HG03280 (cell line): Measurements from ENCODE around the gene GRIN2A.

Experiments
- ATAC-seq: cut with Tn5 transposase; IDR thresholded peaks from one replicate; pipeline ENCODE4 v1.9.1; 2021; ENCODE audit warnings: mild to moderate bottlenecking, moderate library complexity; ENCODE audit not compliant: unreplicated experiment

Gene GRIN2A

DNA sequence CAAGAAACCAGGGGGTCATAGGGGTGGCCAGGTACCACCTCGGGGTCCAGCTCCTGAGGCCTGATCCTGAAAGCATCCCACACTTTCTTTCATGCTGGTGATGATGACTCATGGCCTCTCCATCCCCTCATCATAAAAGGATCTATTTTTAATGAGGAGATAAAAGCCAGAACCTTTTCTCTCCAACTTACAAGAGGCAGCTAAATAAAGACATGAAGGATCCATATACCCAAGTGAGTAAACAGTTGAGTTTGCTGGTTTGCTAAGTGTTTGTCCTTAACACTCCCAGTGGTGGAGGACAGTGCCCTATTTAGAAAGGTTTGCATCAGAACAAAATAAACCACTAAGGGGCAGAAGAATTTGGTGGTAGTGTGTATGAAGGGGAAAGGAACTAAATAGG lies 383.8 kb downstream of the GRIN2A start:
- no peak for ATAC-seq

DNA sequence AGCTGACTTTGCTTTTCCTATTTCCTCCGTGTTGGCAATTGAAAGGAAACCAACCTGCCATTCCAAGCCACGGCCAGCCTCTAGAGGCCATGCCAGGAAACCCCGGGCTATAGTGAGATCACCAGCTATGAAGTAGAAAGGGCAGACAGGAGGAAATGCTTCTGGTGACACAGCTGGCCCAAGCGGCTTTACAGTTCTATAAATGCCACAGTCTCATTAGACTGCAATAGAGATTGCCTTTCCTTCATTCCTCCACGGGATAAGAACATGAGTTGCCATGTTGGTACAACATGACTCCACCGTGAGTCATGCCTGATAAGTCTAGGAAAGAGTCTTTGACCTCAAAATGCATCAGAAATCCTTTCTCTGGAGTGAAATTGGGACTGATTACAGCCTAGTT lies 384.9 kb downstream of the GRIN2A start:
- no peak for ATAC-seq

DNA sequence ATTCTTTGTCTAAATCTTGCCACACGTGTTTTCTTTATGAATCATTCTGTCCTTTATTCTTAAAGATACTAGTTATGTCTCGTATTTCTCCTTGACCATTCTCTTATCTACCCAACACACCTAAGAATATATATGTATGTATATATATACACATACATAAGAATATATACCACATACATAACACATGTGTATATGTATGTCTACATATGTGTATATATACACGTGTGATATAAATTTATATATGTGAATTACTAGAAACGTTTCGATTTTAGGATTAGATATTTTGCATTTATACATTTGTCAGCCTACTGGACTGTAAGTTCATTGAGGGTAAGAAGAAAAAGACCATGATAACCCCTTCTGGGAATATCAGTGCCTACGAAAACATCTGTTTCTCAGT lies 388.6 kb downstream of the GRIN2A start:
- ATAC-seq, result no peak

GRCh38 chr16:9791556-9791955 lies 390.7 kb downstream of the GRIN2A start:
- ATAC-seq, result no peak

- ATAC-seq, result no peak
Observed at GRCh38 chr16:9790199-9790598, 392.0 kb downstream of the GRIN2A start.

GRCh38 chr16:9787717-9788116 lies 394.5 kb downstream of the GRIN2A start:
- no peak for ATAC-seq

DNA sequence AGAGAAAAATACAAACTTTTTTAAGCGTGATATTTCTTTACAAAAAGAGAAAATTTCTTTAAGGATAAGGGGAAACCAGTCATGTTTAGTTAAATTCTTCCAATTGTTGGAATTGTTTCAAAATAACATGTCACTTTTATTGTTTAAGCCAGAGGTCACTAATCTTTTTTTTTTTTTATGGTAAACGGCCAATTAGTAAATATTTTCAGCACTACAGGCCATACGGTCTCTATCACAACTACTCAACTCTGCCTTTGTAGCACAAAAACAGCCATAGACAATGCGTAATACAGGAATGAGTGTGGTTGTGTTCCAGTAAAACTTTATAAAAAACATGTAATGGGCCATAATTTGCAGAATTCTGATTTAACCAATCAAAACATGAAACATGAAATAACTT lies 401.4 kb downstream of the GRIN2A start:
- no peak for ATAC-seq

DNA sequence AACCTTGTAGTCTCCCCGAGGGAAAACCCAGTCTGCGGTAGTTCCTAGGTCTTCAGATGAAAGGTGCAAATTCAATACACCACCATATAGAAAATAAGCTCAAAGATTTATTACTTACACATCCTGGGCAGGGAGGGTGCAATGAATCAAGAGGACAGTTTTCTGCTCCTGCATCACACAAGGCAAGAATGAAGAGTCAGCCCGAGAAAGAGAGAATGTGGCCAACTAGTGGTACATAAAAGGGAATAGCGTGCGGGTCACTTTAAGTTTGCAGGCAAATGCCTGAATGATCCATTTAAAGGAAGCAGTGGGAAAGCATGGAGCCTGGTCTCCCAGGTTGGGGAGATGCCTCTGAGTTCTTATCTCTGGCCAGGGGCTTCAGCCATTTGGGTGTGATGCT lies 403.4 kb downstream of the GRIN2A start:
- ATAC-seq, result no peak

DNA sequence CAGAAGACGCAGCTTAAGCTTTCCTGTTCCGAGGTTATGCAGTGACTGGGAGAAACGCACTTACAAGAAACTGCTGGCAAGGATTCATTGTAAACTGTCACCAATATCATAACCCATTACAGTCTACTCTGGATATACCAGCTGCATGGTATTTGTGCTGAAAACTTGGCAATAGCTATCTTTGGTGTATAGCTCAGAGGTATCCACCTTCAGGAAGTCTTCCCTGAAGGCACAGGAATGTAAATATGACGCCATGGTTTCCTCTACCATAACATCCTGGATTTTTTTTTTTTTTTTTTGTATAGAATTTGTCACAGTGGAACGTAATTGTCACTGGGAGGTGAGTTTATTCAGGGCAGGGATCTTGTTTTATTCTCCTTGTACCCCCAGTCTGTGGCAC lies 406.2 kb downstream of the GRIN2A start:
- ATAC-seq, result no peak

DNA sequence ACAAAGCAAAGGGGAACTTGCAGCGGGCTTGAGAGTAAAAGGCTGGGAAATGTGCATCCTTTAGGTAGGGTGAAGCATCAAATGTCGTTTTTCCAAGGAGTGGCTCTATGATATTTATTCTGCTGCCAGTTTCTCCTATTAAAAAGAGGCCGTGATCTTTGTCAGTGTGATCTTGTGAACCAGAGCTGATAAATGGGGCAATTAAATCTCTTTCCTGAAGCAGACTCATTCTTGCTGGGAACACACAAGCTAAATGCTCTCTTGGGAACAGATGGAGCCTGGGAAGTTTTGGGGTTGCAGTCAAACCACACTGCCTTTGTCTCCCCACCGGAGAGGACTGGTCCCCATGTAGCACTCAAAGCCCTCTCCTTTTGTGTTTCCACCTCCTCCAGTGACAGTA lies 408.9 kb downstream of the GRIN2A start:
- ATAC-seq, result no peak

GRCh38 chr16:9772526-9773225 lies 409.6 kb downstream of the GRIN2A start:
- ATAC-seq, result no peak

GRCh38 chr16:9766891-9767290 lies 415.3 kb downstream of the GRIN2A start:
- ATAC-seq, result no peak

GRCh38 chr16:9763505-9763904 lies 418.7 kb downstream of the GRIN2A start:
- ATAC-seq, result no peak

DNA sequence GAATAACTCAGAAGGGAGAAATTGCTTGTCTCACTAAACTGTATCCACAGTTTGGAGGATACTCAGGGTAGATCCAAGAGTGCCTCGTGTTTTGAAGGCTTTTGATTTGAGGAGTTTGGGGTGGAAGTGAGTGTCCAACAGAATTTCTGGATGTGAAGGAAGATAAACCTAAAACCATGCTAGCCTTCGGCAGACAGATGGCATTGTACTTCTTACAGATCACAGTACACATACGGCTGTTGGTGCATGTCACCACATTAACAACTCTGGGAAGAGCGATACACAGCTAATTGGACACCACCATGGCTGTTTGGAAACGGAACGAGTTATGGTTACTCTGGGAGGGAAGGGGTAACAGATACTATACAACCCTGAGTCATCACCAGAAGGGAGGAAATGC lies 420.4 kb downstream of the GRIN2A start:
- ATAC-seq, result no peak

- no peak for ATAC-seq
Observed at GRCh38 chr16:9757687-9758086, 424.5 kb downstream of the GRIN2A start.

DNA sequence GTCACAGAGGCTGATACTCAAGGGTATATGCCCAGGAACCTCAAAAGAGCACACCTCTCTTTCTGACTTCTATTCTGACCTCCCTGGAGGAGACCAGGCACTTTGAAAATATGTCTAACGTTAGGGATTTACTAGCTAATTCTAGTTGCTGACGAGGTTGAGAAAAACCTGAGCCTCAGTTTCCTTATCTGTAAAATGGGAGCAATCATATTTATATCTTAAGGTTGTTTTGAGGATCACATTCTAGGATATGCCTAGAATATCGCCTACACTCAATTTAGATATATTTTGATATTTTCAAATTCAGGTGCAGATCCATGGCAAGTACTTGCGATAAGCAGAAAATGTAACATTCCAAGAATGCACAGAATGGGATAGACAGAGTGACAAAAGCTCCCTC lies 425.8 kb downstream of the GRIN2A start:
- no peak for ATAC-seq

- ATAC-seq, result no peak
Observed at GRCh38 chr16:9755081-9755480, 427.1 kb downstream of the GRIN2A start.

DNA sequence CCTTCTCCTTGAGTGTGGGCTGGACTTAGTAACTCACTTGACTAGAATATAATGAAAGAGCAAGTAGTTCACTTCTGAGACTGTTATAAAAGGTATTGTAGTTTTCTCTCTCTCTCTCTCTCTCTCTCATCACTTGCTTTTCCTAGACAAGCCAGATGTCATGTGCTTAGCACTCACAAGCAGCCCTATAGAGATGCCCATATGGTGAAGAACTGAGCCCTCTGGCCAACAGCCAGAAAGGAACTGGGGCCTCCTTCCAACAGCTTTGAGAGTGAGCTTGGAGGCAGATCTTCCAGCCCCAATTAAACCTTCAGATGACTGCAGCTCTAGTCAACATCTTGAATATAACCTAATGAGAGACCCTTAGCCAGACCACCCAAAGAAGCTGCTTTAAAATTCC lies 440.5 kb downstream of the GRIN2A start:
- ATAC-seq, result no peak

GRCh38 chr16:9739301-9739700 lies 442.9 kb downstream of the GRIN2A start:
- no peak for ATAC-seq

GRCh38 chr16:9738690-9739089 lies 443.5 kb downstream of the GRIN2A start:
- ATAC-seq, result no peak

GRCh38 chr16:9736547-9736946 lies 445.7 kb downstream of the GRIN2A start:
- ATAC-seq, result no peak

DNA sequence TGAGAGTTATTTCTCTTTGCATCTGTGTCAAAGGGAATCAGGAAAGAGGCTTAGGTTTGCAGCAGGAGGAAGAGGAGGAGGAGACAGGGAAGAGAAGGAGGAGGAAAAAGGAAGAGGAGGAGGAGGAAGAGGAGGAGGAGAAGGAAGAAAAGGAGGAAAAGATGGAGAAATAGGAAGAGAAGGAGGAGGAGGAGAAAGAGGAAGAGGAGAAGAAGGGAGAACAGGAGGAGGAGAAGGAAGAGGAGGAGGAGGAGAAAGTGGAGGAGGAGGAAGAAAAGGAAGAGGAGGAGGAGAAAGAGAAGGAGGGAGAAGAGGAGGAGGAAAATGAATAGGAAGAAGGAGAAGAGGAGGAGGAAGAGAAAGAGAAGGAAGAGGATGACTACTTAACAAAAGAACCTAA lies 459.1 kb downstream of the GRIN2A start:
- ATAC-seq, result no peak

DNA sequence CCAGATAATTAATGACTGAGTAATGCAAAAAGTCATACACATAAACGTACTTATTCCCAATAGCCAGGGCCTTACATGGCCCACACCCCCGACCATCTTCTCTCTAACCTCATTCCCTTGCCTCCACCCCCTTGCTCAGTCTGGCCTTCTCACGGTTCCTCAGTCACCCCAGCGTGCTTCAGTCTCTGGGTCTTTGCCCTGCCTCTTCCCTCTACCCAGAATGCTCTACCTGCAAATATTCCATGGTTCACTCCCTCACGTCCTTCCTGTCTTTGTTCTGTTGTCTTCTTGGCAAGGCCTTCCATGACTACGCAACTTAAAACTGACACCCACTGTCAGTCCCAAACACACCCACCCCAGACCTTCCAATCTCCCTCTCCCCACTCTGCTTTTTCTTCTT lies 468.3 kb downstream of the GRIN2A start:
- ATAC-seq, result no peak
